ENCODE data around the gene CPT2.

Gene CPT2

DNA sequence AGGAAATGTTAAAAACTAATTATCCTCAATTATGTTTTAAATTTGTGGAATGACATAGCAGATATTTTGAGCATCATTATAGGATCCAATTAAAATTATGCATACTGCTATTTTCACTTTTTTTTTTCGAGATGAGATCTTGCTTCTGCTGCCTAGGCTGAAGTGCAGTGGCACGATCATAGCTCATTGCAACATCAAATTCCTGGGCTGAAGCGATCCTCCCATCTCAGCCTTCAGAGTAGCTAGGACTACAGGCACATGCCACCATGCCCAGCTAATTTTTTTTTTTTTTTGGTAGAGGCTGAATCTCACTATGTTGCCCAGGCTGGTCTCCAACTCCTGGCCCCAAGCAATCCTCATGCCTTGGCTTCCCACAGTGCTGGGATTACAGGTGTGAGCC is 42.9 kb upstream of the CPT2 start:
- H3K9ac ChIP-seq (ENCODE audit: low read length): no peak overlapping the region
- no peaks in the 10 kb centered on the region for H3K9me3 ChIP-seq (replicated peaks; ENCODE audit: insufficient read depth, low read length)
- H3K4me1 ChIP-seq (ENCODE audit: low read length): no peaks in the 10 kb centered on the region
- no peak overlapping the region for H2AFZ ChIP-seq (ENCODE audit: low read length)
- no peak overlapping the region for H3K27ac ChIP-seq (ENCODE audit: low read length)
- no peaks in the 10 kb centered on the region for H3F3A ChIP-seq (ENCODE audit: insufficient read depth, low read length)
- TF ChIP-seq EZH2 (optimal IDR thresholded peaks at IDR 0.05; ENCODE audit: low read depth, low read length) (no peak), EZH2phosphoT487 (IDR thresholded peaks at IDR 0.05; ENCODE audit: low read length) (no peak)
- TF ChIP-seq, protein P1, sequence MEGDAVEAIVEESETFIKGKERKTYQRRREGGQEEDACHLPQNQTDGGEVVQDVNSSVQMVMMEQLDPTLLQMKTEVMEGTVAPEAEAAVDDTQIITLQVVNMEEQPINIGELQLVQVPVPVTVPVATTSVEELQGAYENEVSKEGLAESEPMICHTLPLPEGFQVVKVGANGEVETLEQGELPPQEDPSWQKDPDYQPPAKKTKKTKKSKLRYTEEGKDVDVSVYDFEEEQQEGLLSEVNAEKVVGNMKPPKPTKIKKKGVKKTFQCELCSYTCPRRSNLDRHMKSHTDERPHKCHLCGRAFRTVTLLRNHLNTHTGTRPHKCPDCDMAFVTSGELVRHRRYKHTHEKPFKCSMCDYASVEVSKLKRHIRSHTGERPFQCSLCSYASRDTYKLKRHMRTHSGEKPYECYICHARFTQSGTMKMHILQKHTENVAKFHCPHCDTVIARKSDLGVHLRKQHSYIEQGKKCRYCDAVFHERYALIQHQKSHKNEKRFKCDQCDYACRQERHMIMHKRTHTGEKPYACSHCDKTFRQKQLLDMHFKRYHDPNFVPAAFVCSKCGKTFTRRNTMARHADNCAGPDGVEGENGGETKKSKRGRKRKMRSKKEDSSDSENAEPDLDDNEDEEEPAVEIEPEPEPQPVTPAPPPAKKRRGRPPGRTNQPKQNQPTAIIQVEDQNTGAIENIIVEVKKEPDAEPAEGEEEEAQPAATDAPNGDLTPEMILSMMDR (IDR thresholded peaks at IDR 0.05; ENCODE audit: low read length): no peak
- no peaks in the 10 kb centered on the region for H3K79me2 ChIP-seq (ENCODE audit: low read length)
- no peak for DNase-seq
- H3K4me2 ChIP-seq (ENCODE audit: low read depth, low read length): no peak overlapping the region
- no peaks in the 10 kb centered on the region for H3K9me2 ChIP-seq (replicated peaks; ENCODE audit: insufficient read depth, low read length)
- no peaks in the 10 kb centered on the region for H3K36me3 ChIP-seq (replicated peaks; ENCODE audit: insufficient read depth, low read length)
- H4K20me1 ChIP-seq (ENCODE audit: insufficient read depth, low read length): no peaks in the 10 kb centered on the region
- no peaks in the 10 kb centered on the region for H3K27me3 ChIP-seq (replicated peaks; ENCODE audit: insufficient read depth, low read length)
- H3K4me3 ChIP-seq (ENCODE audit: low read length): no peak overlapping the region

DNA sequence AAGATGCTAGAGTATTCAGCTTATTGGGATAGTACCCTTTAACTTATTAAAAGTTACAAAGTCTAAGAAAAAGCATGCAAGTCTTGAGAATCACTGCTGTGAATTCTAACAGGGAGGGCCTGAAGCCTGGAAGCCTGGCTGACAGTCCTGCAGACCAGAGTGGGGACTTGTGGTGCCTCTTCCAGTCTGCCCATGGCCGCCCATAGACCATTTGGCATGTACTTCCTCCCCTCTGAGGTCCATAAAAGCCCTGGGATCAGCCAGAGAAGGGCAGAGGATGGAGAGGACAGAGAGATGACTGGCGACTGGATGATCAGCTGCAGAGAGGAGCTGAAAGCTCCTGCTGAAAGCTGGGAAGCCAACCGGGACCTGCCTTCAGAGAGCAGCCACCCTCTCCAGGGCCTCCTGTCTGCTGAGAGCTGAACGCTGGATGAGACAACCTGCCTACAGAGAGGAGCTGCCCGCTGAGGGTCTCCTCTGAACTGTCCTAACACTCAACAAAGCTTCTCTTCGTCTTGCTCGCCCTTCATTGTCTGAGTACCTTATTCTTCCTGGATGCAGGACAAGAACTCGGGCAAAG is 41.7 kb upstream of the CPT2 start:
- Histone ChIP-seq H2AFZ (ENCODE audit: low read length) (no peak overlapping the region), H3K4me1 (ENCODE audit: low read length) (no peaks in the 10 kb centered on the region), H4K20me1 (ENCODE audit: insufficient read depth, low read length) (no peaks in the 10 kb centered on the region), H3F3A (ENCODE audit: insufficient read depth, low read length) (no peaks in the 10 kb centered on the region), H3K36me3 (replicated peaks; ENCODE audit: insufficient read depth, low read length) (no peaks in the 10 kb centered on the region), H3K9me2 (replicated peaks; ENCODE audit: insufficient read depth, low read length) (no peaks in the 10 kb centered on the region), H3K27ac (ENCODE audit: low read length) (no peak overlapping the region), H3K79me2 (ENCODE audit: low read length) (no peaks in the 10 kb centered on the region), H3K27me3 (replicated peaks; ENCODE audit: insufficient read depth, low read length) (no peaks in the 10 kb centered on the region), H3K9ac (ENCODE audit: low read length) (no peak overlapping the region), H3K4me2 (ENCODE audit: low read depth, low read length) (no peak overlapping the region), H3K4me3 (ENCODE audit: low read length) (no peak overlapping the region), H3K9me3 (replicated peaks; ENCODE audit: insufficient read depth, low read length) (no peaks in the 10 kb centered on the region)
- no peak for DNase-seq
- TF ChIP-seq EZH2phosphoT487 (IDR thresholded peaks at IDR 0.05; ENCODE audit: low read length): no peak
- TF ChIP-seq, protein P1 (IDR thresholded peaks at IDR 0.05; ENCODE audit: low read length): no peak
- TF ChIP-seq EZH2 (optimal IDR thresholded peaks at IDR 0.05; ENCODE audit: low read depth, low read length): no peak

DNA sequence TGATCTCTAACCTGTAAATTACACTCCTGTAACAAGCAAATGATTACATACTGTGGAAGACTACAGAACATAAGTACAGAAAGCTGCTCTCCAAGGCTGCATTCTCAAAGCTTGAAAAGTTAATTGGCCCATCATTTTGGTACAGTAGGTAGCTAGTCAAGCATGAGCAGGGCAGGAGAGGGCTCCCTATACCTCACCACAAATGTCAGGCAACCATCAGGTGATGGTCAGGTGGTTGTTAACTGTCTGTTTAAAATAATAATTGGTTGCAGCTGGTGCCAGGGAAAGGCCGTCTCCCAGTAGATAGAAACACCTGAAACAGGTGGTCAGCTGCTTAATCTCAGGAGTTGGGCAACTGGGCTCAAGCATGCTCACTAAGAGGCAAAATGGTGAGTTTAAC is 41.1 kb upstream of the CPT2 start:
- TF ChIP-seq EZH2 (optimal IDR thresholded peaks at IDR 0.05; ENCODE audit: low read depth, low read length): no peak
- TF ChIP-seq, protein P1 (IDR thresholded peaks at IDR 0.05; ENCODE audit: low read length): no peak
- no peak for TF ChIP-seq EZH2phosphoT487 (IDR thresholded peaks at IDR 0.05; ENCODE audit: low read length)
- H2AFZ ChIP-seq (ENCODE audit: low read length): no peak overlapping the region
- no peaks in the 10 kb centered on the region for H4K20me1 ChIP-seq (ENCODE audit: insufficient read depth, low read length)
- H3F3A ChIP-seq (ENCODE audit: insufficient read depth, low read length): no peaks in the 10 kb centered on the region
- no peaks in the 10 kb centered on the region for H3K9me3 ChIP-seq (replicated peaks; ENCODE audit: insufficient read depth, low read length)
- DNase-seq: no peak
- no peak overlapping the region for H3K4me3 ChIP-seq (ENCODE audit: low read length)
- no peaks in the 10 kb centered on the region for H3K9me2 ChIP-seq (replicated peaks; ENCODE audit: insufficient read depth, low read length)
- H3K36me3 ChIP-seq (replicated peaks; ENCODE audit: insufficient read depth, low read length): no peaks in the 10 kb centered on the region
- no peaks in the 10 kb centered on the region for H3K4me1 ChIP-seq (ENCODE audit: low read length)
- H3K27ac ChIP-seq (ENCODE audit: low read length): no peak overlapping the region
- no peaks in the 10 kb centered on the region for H3K79me2 ChIP-seq (ENCODE audit: low read length)
- H3K4me2 ChIP-seq (ENCODE audit: low read depth, low read length): no peak overlapping the region
- no peaks in the 10 kb centered on the region for H3K27me3 ChIP-seq (replicated peaks; ENCODE audit: insufficient read depth, low read length)
- H3K9ac ChIP-seq (ENCODE audit: low read length): no peak overlapping the region

All from MM.1S (cell line).